HG02870 (cell line): ENCODE data around the gene LDLRAD4.

ENCODE experiments used
- ATAC-seq: cut with Tn5 transposase; IDR thresholded peaks from one replicate; pipeline ENCODE4 v1.9.1; 2021; ENCODE audit warnings: mild to moderate bottlenecking, moderate library complexity; ENCODE audit not compliant: unreplicated experiment

LDLRAD4 gene

GRCh38 chr18:13380691-13381070, 162.1 kb downstream of the LDLRAD4 start:
- ATAC-seq: no peak

- no peak for ATAC-seq
Measured at GRCh38 chr18:13381331-13381730, 162.8 kb downstream of the LDLRAD4 start.

GRCh38 chr18:13381944-13382365, 163.4 kb downstream of the LDLRAD4 start:
- no peak for ATAC-seq

GRCh38 chr18:13382366-13382953, 163.9 kb downstream of the LDLRAD4 start:
- ATAC-seq: no peak

- ATAC-seq: no peak
Measured at GRCh38 chr18:13382954-13383827, 164.6 kb downstream of the LDLRAD4 start.

GRCh38 chr18:13386891-13387801, 168.6 kb downstream of the LDLRAD4 start:
- no peak for ATAC-seq

GRCh38 chr18:13387855-13388548, 169.4 kb downstream of the LDLRAD4 start:
- no peak for ATAC-seq

GRCh38 chr18:13388586-13389490, 170.3 kb downstream of the LDLRAD4 start:
- no peak for ATAC-seq

- ATAC-seq: no peak
Measured at GRCh38 chr18:13389491-13390131, 171.1 kb downstream of the LDLRAD4 start.

- no peak for ATAC-seq
Measured at GRCh38 chr18:13390196-13390595, 171.6 kb downstream of the LDLRAD4 start.

GRCh38 chr18:13390711-13391110, 172.2 kb downstream of the LDLRAD4 start:
- ATAC-seq: no peak

GRCh38 chr18:13392029-13392750, 173.6 kb downstream of the LDLRAD4 start:
- ATAC-seq: no peak

GRCh38 chr18:13392899-13393298, 174.3 kb downstream of the LDLRAD4 start:
- ATAC-seq: no peak

GRCh38 chr18:13393338-13393737, 174.8 kb downstream of the LDLRAD4 start:
- no peak for ATAC-seq

- no peak for ATAC-seq
Measured at GRCh38 chr18:13394801-13395200, 176.2 kb downstream of the LDLRAD4 start.

- ATAC-seq: no peak
Measured at GRCh38 chr18:13395577-13395976, 177.0 kb downstream of the LDLRAD4 start.

GRCh38 chr18:13397504-13398163, 179.1 kb downstream of the LDLRAD4 start:
- no peak for ATAC-seq

- no peak for ATAC-seq
Measured at GRCh38 chr18:13398631-13399030, 180.1 kb downstream of the LDLRAD4 start.
